GM19468 (cell line): ENCODE results near the gene ZG16B.

Experiments
- ATAC-seq: cut with Tn5 transposase; IDR thresholded peaks from one replicate; pipeline ENCODE4 v1.9.1; 2021; ENCODE audit warnings: mild to moderate bottlenecking, moderate library complexity, moderate number of reproducible peaks; ENCODE audit not compliant: unreplicated experiment; ENCODE audit errors: extremely low read depth

The ZG16B gene

DNA sequence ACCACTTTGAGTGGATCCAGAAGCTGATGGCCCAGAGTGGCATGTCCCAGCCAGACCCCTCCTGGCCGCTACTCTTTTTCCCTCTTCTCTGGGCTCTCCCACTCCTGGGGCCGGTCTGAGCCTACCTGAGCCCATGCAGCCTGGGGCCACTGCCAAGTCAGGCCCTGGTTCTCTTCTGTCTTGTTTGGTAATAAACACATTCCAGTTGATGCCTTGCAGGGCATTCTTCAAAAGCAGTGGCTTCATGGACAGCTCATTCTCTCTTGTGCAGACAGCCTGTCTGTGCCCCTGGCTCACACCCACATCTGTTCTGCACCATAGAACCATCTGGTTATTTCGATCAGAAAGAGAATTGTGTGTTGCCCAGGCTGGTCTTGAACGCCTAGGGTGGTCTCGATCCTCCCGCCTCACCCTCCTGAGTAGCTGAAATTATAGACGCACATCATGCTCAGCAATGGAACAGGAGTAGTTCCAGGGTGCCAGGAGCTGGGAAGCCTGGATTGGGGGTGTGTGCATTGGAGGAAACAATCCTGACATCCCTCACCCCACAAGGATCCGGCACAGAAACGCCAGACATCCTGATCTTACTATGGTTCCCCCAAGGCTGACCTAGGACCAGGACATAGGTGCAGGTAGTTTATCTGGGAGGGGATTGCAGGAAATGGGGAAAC, 8.5 kb upstream of the ZG16B start:
- no peak for ATAC-seq

DNA sequence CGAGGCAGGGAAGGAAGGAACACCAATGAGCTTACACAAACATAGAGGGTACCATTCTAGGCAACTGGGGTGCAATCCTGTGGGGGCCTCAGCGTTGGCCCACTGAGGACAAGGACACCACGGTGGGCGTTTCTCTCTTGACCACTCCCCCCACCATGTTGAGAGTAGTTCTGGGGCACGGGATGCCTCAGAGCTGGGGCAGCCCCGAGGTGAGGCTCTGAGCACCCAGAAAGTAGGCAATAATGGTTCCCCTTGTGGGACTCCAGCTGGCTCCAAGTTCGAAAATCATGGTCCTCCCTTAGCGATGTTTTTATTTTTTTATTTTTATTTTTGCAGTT, 8.0 kb upstream of the ZG16B start:
- ATAC-seq = no peak

- no peak for ATAC-seq
Measured at GRCh38 chr16:2822496-2822895, 7.6 kb upstream of the ZG16B start.

DNA sequence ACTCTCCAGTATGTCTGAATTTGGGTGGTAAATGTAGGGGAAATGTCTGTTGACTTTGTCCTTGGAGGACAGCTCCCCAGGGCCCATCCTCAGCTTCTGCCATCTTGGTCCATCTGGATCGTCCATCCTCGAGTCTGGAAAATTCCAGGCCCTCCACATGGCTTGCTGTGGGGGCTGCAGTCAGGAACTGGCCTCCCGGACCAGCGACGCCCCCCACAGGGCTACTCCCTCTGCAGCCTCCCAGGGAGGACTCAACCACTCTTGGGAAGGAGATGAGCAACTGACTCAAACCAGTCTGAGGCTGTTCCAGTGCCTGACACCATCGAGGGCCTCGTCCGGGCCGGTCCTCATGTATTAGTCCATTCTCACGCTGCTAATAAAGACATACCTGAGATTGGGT, 5.5 kb upstream of the ZG16B start:
- ATAC-seq = no peak

DNA sequence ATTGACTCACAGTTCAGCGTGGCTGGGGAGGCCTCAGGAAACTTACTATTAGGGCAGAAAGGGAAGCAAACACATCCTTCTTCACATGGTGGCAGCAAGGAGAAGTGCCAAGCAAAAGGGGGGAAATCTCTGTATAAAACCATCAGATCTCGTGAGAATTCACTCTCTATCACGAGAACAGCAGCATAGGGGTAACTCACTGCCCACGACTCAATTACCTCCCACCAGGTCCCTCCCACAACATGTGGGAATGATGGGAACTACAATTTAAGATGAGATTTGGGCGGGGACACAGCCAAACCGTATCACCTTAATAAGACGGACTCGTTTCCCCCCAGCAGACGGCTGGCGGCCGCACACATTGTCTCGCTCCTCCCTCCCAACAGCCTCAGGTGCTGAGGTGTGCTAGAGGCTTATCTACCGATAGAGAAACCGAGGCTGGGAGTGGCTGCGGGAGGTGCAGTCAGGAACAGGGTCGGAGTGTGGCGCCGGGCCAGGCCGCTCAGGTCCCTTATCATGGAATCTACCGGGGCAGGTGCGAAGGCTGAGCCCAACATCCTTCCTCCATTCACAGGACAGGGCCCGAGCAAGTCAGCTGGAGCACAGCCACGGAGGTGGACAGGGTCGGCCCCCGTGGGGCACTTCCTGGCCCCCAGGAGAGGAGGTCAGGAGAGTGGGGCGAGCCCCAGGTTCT, 4.9 kb upstream of the ZG16B start:
- no peak for ATAC-seq

GRCh38 chr16:2825906-2826305, 4.2 kb upstream of the ZG16B start:
- ATAC-seq = no peak

- ATAC-seq = no peak
Measured at GRCh38 chr16:2826591-2827373, 3.3 kb upstream of the ZG16B start.

DNA sequence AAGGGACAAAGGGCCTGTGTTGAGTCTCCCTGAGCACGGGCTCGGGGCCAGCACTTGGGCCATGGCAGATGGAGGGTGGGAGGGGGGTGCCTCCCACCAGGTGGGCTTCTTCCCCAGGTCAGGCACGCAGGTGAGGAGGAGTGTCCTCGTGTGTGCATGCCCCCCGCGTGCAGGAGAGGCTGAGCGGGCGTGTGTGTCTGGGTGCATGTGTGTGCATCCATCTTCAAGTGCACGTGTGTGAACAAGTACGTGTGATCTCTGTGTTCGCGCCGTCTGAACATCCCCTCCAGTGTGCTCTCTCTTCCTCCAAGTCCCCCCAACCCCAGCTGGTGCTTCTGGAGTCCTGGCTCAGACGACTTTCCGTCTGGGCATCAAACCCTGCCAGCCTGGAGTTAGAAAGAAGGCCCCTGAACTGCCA, 2.7 kb upstream of the ZG16B start:
- no peak for ATAC-seq

DNA sequence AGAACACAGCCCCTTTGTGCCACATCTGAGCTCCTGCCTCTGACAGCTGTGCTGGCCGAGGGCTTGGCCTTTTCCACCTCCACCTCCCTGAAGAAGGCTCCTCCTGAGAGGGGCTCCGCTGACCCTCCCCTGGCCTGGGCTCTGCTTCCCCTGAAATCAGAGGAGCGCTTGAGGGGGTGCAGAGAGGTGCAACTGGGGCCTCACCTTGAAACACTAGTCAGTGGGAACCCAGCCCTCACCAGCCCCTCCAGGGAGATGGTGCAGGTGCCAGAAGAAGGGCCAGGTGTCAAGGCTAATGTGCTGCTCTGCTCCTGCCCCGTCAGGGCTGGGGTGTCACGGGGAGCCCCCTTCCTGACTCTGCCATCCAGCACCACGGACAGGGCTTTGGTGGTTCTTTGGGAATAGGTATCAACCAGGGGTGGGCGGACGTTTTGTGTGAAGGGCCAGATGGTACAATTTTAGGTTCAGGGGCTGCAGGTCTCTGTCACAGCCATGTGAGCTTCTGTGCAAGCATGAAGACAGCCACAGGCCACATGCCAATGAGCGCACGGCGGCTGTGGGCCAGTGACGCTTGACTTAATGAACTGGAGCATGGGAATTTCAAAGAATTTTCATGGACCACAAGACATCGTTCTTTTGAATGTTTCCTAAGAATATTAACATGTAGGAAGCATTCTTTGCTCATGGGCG, 2.1 kb upstream of the ZG16B start:
- ATAC-seq = no peak

DNA sequence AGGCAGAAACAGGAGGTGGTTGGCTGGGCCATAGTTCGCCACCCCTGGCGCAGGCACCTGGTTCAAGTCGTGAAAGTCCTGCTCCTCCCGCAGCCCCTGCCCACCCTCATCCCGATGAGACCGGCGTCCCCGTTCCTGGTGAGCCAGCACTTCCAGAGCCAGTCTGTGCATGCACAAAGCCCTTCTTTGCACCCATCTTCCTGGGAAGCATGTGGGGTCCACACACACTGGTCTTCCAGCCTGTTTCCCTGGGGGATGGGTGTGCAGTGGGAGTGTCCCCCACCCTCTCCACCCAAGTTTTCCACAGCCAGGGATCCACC, 1.6 kb upstream of the ZG16B start:
- ATAC-seq = no peak

DNA sequence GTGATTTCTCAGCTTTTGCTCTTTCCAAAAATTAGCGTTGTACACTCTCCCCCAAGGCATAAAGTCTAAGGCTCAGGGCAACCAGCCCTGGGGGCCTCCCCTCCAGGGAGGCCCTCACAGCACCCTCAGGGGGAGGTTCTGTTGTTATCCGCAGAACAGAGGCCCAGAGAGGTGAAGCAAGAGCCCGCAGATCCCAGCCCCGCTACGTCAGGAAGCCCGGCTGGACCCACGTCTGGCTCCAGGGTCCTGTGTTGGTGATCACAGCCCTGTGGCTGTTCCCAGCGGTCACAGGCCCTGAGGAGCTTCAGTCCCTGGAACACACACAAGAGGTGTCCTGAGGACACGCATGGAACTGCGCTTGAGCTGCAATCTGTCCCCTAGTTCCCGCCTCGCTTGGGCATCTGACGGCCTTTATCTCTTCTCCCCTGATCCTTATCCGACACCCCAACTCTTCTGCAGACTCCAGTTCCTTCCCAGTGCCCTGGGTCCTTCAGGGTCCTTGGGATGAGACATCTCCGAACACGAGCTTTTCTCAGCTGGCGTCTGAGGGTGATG, 1.1 kb upstream of the ZG16B start:
- ATAC-seq = no peak

DNA sequence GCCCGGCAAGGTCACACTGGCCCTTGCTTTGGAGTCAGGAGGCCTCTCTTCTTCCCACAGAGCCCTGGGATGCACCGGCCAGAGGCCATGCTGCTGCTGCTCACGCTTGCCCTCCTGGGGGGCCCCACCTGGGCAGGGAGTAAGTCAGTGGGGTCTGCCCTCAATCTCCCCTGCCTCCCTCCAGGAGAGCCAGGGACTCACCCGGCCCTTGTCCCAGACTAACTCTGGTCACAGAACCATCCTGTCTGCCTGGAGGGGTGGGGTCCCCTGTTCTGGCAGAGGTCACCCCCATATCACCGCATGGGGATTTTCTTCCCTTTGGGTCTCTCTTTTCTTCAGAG, 222 bp downstream of the ZG16B start:
- ATAC-seq = no peak

DNA sequence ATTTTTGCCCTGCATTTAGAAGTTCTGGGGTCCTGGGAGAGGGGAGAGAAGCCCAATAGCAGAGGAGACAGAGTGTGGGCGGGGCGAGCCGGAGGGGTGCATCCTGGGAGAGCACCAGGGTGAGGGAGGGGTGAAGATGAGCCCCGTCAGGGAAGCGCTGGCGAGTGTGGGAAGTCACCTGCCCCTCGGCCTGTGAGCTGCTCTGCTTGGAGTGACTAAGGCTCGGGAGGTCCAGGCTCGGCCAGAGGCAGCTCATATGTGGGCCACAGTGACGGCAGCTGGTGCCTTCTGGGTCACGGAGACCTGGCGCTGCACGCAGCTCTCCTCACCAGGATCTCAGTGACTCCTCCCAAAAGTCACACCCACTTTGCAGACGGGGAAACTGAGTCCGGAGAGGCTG, 1.1 kb downstream of the ZG16B start:
- ATAC-seq = no peak

DNA sequence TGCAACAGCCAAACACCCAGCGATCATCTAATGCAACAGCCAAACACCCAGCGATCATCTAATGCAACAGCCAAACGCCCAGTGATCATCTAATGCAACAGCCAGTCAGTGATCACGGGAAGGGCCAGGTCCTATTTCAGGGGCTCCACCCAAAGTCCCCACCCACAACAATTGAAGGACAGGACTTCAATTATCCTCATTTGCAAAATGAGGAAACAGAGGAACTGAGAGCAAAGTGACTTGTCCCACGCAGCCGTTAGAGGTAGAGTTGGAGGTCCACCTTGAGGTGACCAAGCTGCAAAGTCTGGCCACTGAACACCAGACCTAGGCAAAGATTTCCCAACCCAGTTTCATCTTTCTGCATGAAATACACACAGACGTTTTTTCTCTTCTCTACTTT, 3.7 kb downstream of the ZG16B start:
- no peak for ATAC-seq

DNA sequence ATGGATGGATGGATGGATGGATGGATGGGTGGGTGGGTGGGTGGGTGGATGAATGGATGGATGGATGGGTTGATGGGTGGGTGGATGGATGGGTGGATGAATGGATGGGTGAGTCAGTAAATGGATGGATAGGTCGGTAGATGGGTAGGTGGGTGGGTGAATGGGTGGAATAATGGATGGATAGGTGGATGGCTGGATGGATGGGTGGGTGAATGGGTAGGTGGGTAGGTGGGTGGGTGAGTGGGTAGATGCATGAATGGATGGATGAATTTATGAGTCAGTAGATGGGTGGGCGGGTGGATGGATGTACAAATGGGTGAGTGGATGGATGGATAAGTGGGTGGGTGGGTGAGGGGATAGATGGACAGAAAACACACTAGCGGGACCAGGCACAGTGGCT, 4.9 kb downstream of the ZG16B start:
- ATAC-seq = no peak

DNA sequence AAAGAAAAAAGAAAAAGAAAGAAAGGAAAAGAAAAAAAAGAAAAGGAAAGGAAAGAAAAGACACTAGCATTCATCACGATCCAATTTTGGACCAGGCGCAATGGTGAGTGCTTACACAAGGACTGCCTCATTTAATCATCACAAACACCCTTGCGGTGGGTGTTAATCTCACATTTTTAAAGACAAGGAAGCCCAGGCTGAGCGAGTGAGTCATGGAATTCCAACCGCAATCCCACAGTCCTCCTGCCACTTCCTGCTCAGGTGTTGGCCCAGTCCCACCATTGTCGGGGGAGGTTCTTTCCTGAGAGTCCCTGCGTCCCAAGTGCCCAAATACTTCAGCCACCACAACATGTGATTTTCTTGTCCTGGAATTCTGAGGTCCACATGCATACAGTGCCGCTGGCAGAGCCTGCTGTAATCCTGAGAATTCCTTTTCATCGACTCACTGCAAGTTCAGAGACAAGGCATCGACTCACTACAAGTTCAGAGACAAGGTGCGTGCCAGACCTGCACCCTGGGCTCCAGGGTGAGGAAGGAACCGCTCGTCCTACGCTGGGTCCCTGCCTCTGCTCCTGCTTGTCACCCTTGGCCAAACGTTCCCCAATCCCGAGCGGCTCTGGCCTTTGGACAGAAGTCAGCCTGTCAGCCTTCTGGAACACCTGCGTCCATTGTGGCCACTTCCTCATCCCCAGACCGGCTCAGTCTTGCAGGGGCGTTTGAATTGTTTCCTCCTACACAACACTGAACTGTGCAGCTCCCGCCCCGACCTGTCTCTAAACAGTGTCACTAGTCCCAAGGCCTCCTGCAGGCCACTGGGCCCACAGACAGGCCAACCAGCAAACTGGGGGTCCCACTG, 5.8 kb downstream of the ZG16B start:
- ATAC-seq = no peak

- ATAC-seq = no peak
Measured at GRCh38 chr16:2836646-2837508, 6.8 kb downstream of the ZG16B start.

GRCh38 chr16:2838928-2839327, 8.8 kb downstream of the ZG16B start:
- no peak for ATAC-seq
